HG03460 (cell line): ENCODE results near the gene MIA.
"Not testable (repeated sequence)": the region's sequence is repeated elsewhere in the genome, so short reads cannot be mapped to it uniquely, and the experiment has no call there.

ENCODE experiments used
- ATAC-seq: cut with Tn5 transposase; IDR thresholded peaks from one replicate; pipeline ENCODE4 v1.9.1; 2021; ENCODE audit not compliant: unreplicated experiment

Gene MIA

DNA sequence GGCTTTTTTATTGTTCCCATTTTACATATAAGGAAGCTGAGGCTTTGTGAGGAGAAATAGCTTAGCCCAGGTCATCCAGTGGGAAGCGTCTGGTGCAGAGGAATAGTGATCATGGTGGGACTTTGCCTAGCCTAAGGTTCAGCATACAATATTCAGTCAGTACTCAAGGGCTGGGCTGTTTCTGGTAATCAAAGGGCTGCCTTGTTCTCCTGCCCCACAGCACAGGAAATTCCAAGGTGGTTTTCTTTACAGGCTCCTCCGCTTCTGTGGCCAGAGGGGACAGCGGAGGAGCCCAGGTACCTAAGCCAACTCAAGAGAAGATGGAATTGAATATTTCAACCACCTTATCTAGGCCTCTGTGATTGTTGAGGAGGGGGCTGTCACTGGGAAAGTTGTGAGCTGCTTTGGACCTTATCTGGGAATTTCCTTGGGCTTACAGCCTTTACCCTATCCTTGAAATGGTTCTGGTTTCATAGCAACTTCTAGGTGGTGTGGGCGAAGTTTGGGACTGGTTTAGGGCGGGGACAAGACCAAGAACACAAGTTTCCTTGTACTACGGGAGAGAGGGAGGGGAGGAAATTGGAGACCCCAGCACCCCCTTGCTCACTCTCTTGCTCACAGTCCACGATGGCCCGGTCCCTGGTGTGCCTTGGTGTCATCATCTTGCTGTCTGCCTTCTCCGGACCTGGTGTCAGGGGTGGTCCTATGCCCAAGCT, at the start of gene MIA:
TSS of gene MIA (plus strand) at position 606 of the 716 bp plus-strand sequence. CDS start at position 628, 22 bp downstream.
- ATAC-seq: no peak

GRCh38 chr19:40726279-40726678, 49.0 kb upstream of the MIA start:
- no peak for ATAC-seq

GRCh38 chr19:40730065-40730464, 45.3 kb upstream of the MIA start:
- not testable (repeated sequence) for ATAC-seq

GRCh38 chr19:40732304-40732703, 43.0 kb upstream of the MIA start:
- ATAC-seq: not testable (repeated sequence)

DNA sequence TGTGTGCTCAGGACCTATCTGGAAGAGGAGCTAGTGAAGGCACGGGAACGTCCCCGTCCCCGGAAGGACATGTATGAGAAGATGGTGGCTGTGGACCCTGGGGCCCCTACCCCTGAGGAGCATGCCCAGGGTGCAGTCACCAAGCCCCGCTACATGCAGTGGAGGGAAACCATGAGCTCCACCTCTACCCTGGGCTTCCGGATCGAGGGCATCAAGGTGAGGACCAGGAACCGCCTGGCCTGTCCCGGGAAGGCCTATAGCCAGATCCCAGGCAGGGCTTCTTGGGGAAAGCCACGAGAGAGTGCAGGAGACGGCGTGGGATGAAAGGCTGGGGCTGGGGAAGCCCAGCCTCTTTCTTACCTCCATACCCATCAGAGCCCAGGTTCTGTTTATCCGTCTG, 42.2 kb upstream of the MIA start:
- no peak for ATAC-seq

GRCh38 chr19:40735013-40735771, 40.1 kb upstream of the MIA start:
- no peak for ATAC-seq

GRCh38 chr19:40736661-40737060, 38.7 kb upstream of the MIA start:
- no peak for ATAC-seq

DNA sequence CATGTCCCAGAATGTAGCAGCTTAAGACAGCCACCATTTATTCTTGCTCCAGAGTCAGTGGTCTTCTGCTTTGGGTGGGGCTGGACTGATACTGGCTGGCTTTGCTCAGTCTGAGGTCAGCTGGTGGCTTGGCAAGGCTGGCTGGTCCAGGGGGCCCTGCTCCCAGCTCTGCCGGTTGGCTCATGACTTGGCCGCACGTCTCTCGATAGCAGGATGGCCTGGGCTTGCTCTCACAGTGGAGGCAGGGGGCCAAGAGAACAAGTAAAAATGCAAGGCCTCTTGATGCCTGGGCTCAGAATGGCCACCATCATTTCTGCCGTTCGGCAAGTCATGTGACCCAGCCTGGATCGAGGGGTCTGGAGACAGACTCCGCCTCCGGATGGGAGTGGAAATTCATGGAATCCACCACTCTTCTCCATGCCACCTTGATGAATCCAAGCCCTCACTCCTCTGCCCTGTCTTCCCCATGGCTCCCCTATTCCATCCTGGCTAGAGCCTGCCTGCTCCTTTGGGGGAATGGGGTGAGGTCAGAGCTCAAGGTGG, 38.1 kb upstream of the MIA start:
- ATAC-seq: no peak

DNA sequence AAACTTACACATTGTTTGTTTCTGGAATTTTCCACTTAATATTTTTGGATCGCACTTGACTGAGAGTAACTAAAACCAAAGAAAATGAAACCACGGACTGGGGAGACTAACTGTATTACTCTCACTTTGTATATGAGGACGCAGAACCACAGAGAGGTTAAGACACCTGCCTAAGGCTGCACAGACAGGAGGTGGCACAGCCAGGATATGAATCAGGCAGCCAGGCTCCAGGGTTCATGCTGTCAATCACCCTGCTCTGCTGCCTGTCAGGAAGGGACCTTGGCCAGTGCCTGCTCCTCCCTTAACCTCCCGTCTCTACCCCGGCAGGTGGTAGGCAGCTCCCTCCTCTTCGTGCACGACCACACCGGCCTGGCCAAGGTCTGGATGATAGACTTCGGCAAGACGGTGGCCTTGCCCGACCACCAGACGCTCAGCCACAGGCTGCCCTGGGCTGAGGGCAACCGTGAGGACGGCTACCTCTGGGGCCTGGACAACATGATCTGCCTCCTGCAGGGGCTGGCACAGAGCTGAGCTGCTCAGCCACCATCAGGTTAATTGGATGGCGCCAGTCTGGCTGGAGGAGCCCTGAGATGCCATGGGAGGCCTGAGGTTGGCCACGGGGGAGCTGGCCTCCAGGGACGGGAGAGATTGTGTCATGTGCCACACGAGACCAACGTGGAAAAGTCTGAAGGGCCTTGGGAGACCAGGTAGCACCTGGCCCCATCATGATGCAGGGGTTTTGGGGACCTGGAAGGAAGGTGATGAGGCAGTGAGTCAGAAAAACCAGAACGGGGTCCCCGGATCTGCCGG, 36.1 kb upstream of the MIA start:
- ATAC-seq: no peak

DNA sequence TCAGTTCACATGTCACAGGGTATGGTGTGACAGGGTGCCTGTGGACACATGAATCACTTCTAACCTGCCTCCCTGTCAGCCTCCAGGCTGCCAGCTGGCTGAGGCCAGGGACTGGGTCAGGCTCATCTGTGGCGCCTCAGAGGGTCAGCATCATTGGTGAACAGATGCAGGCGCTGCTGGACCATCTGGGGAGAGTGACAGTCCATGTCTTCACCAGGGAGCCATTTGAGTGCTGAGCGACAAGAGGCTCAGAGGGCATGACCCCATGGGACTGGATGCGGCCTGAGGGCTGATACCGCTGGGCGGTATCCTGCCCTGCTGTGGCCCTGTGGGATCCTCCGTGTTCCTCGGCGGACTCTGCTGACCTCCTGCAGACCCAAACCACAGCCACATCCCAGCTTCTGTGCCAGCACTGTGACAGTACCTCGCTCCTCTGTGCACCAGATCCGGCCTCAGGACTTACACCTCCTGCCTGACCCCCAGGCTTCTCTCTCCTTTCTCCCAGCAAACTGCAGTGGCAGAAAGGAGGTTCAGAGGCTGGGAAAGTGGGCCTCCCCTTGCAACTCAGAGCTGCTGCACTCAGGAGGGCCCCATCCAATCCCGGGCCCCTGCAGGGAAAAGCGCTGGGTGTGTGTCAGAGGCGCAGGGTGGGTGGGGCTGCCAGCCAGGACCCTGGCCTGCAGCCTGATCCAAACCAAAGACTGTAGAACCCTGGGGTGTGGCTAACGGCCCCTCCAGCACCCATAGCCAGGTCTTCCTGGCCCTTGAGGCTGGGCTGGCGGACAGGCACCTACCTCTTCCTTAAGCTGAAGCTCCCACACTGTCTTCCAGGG, 35.2 kb upstream of the MIA start:
- ATAC-seq: no peak

GRCh38 chr19:40740747-40741146, 34.6 kb upstream of the MIA start:
- no peak for ATAC-seq

GRCh38 chr19:40741527-40742390, 33.6 kb upstream of the MIA start:
- no peak for ATAC-seq

- ATAC-seq: no peak
Measured at GRCh38 chr19:40742477-40742876, 32.8 kb upstream of the MIA start.

DNA sequence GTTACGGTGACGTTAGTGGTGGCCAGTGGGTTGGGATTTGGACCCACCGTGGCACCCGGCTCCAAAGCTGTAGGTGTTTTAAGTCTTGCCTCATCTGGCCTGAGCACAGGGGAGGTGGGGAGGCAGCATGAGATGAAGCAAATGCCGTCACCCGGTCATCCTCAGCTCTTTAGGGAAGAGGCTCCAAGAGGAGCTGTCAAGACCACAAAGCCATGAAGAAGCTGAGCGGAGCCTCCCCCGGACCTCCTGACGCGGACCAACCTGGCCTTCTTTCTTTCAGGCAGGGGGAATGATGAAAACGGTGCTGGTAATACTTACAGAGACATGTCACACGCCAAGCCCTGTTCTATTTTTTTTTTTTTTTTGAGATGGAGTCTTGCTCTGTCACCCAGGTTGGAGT, 32.4 kb upstream of the MIA start:
- ATAC-seq: no peak

DNA sequence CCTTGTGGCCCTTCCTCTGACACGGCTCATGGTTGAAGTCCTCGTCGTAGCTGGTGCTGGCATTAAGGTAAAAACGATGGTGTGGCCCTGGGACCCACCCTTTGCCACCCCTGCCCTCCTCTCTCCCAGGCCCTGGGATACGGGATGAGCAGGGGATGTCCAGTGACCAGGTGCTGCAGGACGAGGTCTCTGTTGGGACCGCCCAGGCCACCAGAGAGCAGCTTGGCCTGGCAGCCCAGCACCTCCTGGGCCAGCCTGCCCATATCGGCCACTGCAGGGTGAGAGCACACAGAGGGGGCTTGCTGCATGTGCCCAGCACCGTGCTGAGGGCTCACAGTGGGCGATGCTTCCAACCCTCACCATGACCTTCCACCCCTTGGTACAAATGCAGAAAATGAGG, 31.4 kb upstream of the MIA start:
- no peak for ATAC-seq

DNA sequence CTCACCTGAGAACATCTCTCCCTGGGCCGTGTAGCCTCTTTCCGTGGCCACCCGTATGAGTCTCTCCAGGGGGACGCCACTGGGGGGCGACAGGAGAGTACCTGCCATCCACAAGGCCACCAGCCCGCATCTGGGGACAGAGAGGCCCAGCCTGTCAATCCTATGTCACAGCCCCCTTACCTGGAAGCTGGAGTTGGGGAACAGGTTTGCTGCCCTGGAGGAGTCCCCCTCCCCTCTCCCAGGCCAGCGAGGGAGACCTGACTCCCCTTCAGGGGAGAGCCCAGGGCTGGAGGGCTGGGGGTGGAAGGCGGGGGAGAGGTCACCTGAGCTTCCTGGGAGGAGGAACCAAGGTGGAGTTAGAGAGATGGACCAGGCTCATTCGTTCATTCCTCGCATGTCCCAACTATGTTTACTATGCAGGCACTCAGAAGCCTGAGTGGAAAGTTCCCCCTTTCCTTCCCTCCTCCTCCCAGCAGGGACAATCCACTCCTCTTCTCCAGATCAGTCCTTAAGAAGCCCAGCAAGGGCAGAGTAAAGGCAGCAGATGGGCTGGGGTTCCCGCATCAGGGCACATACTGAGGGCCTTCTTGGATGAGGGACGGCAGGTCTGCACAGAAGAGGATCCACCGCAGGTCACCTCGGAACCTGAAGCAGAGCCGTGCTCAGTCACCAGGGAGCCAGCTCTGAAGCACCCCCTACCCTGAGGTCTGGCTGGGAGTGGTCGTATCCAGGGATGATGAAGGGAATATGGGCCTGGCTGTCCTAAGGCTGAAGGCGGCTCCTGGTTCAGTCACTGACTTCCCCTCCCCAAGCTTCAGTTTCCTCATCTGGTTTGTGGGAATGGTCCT, 30.5 kb upstream of the MIA start:
- no peak for ATAC-seq

DNA sequence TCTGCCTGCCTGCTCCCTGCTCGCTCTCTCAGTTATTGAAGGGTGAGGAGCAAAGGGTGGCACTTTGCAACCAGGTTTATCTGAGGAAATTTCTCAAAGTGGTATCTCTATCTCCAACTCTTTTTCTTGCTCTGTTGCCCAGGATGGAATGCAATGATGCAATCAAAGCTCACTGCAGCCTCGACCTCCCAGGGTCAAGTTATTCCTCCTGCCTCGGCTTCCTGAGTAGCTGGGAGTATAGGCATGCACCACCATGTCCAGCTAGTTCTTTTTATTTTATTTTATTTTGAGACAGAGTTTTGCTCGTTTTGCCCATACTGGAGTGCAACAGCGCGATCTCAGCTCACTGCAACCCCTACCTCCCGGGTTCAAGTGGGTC, 29.9 kb upstream of the MIA start:
- ATAC-seq: no peak

DNA sequence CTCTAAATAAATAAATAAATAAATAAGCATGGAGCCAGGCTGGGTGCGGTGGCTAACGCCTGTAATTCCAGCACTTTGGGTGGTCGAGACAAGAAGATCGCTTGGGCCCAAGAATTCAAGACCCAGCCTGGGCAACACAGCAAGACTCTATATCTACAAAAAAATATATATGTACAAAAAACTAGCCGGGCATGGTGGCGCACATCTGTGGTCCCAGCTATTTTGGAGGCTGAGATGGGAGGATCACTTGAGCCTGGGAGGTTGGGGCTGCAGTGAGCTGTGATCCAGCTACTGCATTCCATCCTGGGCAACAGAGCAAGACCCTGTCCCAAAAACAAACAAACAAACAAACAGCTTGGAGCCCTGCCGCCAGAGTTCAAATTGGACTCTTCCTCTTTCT, 27.8 kb upstream of the MIA start:
- ATAC-seq: no peak
